Stimulated activated CD4-positive, alpha-beta T cell treated with anti-CD3 and anti-CD28 coated beads, TNF-alpha, amount 100 ng/mL, for 4 hours (primary cell): ENCODE measurements around the gene TMEFF2.

ENCODE experiments used
- DNase-seq, 3 experiments: peaks; one replicate each; pipeline ENCODE4 v3.0.0-alpha.2; 2020; ENCODE audit warnings: low read depth in 3 of 3

Gene TMEFF2

DNA sequence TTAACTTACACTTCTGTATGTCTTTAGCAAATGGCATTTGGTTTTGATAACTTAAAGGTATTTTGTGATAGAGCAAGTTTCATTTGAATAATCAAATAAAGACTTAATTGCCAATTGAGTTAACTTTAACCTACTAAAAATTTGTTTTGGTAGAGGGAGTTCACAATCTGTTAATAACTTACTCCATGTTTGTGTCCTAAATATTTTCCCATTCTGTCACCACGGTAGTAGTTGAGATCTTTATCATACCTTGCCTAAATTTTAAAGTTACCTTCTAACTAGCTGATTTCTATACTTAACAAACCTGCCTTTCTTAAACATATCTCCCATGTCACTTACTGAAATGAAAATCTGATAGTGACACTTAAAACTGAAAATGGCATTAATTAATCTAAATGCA is 127.1 kb downstream of the TMEFF2 start:
- no peak for DNase-seq

DNA sequence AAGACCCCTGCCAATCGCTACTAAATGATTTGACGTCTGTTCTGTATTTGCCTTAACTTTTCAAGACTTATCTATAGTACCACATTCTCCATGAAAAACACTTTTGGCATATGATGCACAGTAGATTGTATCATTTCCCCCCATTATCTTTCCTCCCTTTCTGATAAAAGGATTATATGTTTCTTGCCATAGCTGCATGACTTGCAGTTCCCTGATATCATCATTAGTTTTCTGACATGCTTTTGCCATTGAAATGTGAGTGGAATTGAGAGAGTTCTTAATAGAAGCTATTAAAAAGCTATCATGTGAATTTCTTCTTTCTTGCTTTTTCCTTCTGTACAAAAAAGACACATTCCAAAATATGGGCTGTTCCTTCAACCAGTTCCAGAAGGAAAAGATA is 130.3 kb downstream of the TMEFF2 start:
- no peak for DNase-seq

DNA sequence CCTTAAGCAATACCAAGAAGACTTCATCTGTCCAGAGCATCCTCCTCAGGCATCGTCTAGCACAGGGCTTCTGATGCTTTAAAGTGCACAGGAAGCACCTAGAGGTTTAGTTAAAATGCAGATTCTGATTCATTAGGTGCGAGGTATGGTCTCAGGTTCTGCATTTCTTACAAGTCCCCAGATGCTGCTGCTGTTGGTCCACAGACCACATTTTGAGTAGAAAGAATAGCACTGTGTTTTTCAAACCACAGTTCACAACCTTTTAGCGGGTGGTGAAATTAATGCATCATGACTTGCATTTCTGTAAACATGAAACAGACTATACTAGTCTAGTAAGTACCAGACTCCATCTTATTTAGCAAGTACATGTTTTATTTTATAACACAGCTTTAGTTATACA is 134.6 kb downstream of the TMEFF2 start:
- no peak for DNase-seq

DNA sequence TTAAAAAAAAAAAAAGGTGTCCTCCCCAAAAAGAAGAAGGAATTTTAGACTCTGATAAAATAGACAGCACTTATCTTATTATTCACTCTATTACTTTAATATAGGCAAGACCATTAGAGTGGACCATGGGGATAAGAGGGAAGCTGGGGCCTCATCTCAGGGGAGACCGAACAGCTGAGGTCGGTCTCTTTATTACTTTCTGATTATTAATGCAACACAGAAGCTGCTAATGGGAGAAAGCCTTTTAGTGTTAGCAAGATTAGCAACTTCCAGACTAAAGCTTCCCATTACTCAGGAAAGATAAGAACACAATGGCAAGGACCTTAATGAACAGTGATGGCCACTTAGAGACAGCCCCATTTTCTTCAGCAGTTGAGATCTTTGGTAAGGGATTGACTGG is 135.5 kb downstream of the TMEFF2 start:
- DNase-seq, result no peak

DNA sequence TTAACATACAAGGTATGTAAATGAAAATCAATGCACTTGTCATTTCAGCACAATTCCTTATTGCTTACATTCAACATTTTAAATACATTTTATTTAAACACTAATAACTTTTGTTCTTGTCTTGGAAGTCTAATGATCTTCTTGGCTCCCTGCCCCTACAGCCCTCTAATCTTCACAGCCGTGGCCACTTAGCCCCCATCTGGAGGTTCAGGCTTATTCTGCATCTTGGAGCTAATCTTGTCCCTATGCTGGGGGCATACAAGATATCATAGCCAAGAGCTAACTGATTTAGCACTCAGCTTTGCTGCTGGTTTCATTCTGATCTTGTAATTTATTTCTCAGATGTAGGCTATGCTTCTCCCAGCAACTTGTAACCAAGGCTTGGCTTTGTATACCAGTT is 140.8 kb downstream of the TMEFF2 start:
- DNase-seq, result no peak

DNA sequence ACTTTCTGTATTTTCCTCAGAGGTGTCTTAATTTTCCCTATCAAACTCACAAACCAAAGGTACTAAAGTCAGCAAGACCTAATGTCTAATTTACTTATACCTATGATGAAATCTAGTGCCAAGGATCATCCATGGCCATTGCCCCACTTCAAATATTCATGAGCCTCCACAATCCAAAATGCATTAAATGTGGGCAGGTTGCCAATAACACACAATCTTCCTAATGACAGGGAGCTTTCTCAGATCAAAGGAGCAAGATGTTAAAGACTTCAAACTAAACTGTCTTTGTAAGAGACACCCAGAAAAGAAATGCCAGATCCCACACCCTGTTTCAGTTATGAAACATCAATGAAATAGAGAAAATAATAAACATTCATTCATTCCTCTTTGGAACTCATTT is 143.2 kb downstream of the TMEFF2 start:
- DNase-seq, result no peak

DNA sequence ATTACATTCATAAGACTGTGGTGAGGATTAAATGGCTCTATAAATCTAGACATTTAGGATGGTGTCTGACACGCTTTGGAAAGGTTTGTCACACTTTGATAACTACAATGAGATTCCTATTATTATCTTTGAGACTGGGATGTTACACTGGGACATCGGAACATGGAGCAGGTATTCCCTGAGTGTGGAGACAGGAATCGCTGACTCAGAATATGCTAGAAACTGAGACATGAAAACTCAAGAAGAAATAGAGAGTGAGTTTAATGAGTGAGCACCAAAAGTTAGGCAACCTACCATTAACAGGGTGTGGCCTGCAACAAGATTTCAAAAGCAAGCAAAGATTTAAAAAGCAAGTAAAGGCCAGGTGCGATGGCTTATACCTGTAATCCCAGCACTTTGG is 145.4 kb downstream of the TMEFF2 start:
- DNase-seq, result no peak

DNA sequence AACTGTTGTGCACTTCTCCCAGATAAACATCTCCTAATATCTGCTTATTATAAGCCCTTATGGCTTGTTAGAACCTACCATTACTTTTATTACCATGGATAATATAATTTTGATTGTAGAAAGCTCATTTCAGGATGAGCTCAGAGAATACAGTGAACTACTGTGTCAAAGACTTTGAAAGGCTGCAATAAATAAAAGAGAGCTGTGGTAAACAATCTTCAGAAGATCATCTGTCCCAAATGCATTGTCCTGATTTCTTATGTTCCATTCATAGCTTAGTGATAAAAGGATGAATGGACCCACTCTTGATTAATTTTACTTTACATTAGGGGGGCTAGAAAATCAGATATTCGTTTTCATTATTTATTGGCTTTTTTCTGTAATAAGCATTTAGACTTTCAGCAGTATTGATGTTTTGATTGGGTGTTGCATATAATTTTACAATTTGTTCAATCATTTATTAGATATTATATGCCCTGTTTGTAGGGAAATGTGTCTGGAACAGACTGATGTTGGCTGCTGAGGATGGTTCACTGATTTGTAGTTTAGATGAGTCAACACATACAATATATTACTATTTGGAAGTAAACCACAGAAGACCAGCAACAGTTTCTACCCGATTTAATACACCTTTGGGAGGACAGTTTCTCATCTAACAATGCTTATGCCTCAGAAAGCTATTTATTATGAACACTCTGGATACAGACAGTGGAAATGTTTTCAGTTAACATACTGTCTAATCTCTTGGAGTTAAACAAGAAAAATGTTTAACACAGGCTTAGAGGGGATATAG is 147.2 kb downstream of the TMEFF2 start:
- no peak for DNase-seq

DNA sequence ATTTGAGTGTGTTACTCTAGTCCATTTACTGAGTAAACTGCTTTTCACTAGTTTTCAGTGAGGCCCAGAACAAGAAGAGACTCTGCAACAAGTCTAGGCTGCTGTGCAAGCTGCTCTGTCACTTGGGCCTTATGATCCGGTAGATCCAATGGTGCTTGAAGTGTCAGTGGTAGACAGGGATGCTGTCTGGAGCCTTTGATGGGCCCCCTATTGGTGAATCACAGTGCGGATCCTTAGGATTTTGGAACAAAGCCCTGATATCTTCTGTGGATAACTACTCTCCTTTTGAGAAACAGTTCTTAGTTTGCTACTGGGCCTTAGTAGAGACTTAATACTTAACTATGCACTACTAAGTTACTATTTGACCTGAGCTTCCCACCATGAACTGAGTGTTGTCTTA is 150.2 kb downstream of the TMEFF2 start:
- no peak for DNase-seq

DNA sequence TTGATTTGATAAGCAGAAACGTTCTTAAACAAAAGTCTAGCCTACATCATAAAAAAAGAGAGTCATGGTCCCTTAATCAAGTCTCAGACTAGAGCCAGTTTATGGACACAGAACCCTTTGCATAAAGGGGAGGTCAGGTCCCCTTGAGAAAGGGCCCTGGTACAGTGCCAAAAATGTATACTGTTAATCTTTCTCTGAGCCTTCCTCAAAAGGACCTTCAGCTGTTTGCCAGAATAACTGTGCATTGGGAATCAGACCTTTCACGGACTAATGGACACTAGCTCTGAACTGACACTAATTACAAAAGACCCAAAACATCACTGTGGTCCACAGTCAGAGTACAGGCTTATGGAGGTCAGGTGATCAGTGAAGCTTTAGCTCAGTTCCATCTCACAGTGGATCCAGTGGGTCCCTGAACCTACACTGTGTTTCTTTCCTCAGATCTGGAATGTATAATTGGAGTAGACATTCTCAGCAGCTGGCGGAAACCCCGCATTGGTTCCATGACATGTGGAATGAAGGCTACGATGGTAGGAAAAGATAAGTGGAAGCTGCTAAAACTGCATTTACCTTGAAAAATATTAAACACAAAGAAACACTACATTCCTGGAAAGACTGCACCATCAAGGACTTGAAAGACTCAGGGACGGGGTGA is 151.4 kb downstream of the TMEFF2 start:
- DNase-seq, result no peak

DNA sequence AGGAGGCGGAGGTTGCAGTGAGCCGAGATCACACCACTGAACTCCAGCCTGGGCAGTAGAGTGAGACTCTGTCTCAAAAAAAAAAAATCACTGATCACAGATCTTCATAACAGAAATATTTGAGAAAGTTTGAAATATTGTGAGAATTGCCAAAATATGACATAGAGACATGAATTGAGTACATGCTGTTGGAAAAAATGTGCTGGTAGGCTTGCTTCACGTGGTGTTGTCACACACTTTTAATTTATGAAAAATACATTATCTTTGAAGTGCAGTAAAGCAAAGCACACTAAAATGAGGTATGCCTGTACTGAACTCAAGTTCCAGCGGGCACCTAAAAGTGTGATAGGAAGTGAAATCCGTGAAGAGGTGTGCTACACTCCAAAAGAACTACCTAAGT is 152.6 kb downstream of the TMEFF2 start:
- no peak for DNase-seq

DNA sequence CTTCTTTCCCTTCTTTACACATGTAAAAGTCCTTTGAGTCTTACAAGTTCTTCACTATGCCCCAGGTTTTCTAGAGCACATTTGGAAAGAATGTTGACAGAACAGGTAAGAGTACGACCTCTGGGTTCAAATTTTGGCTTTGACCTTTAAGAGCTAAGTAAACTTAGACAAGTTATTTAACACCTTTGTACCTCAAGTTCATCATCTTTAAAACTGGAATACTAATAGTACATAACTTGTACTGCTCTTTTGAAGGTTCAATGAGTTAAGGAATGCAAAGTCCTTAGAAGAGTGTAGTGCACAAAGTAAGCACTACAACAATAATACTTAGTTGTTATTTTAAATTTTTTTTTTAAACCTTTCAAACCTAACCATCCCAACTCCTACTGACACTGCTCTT is 156.6 kb downstream of the TMEFF2 start:
- no peak for DNase-seq

DNA sequence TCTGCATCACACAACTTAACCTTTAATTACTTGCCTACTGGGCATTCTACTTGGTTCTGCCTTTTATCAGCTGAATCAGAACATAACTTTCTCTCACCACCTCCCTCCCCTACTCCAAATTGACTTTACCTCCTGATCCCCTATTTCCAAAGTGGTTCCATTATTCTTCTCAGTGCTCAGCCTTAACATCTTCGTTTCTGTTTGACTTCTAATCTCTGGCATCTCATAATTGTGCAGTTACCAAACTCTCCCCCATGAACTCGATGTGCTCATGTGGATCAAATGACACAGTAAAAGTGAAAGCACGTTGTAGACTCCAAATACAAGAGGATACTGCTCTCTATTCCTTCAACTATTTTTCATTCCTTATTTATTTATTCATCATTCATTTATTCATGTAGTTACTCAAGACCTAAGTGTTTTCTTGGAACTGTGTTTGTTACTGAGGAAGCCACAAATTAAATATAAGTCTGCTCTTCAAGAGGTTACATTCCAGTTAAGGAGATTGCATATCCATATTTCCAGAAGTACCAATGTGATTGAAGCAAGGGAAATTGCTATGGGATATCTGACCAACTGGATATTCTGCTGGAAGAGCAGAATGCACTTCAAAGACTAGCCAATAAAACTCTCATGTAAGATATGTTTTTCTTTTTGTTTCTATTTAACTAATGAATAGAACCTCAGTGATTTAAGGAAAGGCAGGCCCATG is 158.8 kb downstream of the TMEFF2 start:
- DNase-seq, result no peak

DNA sequence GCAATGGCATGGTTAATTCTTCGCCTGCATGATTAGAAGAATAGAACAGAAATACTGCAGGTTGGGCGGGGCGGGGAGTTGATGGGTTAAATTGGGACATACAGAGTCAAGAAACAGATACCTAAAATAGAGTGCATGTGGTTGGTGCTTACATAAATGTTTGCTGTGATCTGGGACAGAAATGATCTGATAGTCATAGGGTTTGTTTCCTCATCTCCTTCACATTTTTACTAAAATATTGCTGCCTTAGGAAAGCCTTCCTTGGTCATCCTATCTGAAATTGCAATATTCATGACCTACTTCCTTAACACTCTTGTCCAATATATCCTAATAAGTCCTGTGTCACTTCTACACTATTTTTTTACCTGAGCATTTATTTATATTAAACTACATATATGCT is 163.9 kb downstream of the TMEFF2 start:
- no peak for DNase-seq

DNA sequence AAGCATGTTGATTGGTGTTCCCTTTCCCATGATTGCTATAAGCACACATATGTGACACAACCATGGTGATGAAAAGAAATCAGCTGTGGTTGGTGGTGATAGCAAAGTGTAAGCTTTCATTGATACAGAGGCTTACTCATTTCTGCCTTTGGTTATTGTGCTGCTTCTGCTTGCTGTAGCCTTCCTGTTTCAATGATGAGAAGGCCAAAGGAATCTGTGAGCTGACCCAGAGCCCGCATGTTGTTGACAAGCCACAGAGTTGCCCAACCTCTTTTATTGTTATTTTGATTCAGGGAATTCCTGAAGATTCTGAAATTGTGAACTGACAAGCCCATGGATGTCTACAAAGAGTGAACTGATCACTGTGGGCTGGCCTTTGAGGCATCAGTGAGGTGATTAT is 164.4 kb downstream of the TMEFF2 start:
- no peak for DNase-seq

DNA sequence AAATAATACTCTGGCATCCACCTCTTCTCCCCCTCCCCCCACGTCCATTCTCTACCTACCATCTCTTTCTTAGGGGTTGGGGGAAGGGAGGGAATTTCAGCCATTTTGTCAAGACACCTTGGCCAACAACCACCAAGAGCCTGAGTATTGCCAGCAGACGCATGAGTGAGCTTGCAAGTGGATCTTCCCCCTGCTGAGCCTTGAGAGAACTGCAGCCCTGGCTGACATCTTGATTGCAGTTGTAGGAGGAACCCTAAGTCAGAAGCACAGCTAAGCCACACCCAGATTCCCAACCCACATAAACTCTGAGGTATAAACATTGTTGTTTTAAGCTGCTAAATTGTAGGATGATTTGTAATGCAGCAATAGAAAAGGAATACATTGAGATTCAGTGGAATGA is 165.6 kb downstream of the TMEFF2 start:
- DNase-seq, result no peak

DNA sequence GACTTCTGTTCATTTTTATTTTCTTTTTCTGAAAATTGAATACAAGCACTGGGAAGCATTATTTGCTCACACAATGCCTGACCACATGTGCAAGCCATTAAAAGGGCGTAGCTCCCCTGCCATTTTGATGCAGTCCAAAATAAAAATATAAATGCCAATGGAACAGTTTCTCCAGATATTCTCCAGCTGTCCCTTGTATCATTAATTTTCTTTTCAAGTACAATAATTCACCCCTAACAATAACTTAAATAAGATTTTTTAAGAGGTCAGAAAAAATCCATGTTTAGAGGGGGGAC is 168.0 kb downstream of the TMEFF2 start:
- DNase-seq, result no peak

DNA sequence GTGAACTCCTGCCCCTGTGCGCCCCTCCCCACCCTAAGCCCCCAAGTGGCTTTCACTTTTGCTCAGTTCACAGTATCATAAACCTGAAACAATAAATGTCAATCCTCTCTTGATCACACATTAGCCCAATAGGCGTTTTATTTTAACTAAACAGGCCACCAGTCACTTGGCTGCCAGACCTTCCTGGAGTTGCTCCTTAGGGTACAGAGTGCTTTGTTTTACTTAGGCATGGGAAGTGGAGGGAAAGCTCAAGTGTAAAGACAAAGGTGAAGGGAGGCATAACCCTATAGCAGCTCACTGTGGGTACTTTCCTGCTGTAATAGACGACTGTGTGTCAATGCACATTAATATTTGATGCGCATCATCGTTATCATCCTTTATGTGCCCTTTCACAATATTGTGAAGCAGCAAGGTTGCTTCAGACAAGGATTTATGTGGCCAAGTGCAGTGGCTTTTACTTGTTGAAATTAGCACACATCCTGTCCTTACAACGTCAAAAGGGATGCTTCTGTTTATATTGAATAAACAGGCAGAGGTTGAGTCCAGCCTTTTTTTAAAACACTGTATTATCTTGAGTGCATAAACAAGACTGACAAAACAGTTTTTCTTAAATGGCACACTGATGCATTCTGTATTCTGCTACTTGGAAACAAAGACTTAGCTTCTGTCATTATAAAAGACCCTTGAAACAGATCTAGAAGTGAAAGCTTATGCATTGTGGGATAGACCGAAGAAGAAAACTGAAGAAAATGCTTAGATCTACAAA is 168.5 kb downstream of the TMEFF2 start:
- DNase-seq, result no peak

DNA sequence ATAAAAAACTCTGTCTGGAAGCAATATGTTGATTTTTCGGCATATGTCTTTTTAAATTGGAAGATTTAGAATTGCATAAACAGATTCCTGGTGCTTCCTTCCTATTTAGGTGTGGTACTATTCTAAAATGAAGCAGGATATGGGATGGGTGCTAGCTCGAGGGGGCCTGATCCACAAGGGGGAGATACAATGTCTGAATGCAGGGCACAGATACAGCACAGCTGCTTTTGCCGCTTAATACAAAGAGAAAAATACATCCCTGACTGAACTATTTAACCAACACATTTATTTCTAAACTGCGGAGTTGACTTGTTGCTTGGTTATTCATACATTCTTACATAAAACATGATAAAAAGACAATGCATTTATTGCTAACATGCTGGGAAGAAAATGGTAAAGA is 169.1 kb downstream of the TMEFF2 start:
- DNase-seq, result no peak

DNA sequence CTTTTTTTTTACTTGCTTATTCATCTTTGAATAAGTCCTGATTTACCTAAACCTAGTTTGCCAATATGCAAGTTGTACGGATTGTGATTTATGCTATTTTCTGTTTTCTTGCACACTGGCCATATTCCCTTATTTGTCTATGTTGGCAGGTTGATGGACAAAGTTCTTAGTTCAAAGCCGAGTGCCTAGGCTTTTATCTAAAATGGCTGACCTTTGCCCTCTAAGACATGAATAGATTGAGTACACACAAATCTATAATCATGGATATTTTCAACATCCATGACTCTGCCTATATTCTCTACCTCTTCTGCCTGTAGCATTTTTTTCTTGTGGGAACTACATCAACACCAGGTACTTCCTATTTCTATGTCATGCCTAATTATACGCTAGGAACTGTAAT is 171.7 kb downstream of the TMEFF2 start:
- DNase-seq, result no peak

DNA sequence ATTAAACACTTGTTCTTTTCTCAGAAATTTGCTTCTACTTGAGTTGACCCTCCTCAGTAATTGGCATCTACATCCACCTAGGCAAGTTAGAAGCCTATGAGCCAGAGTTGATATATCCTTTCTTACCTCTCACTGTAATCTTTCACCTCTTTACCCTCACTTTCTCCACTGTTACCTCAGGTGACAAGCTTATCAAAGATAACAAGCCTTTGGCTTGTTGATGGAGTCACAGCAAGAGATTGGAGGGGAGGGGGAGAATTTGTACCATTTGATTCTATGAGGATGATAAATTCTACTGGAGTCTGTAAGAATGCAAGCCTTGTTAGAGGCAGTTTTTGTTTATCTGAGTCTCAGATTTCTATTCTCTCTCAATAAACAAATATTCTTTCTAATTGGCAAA is 176.9 kb downstream of the TMEFF2 start:
- DNase-seq, result no peak

DNA sequence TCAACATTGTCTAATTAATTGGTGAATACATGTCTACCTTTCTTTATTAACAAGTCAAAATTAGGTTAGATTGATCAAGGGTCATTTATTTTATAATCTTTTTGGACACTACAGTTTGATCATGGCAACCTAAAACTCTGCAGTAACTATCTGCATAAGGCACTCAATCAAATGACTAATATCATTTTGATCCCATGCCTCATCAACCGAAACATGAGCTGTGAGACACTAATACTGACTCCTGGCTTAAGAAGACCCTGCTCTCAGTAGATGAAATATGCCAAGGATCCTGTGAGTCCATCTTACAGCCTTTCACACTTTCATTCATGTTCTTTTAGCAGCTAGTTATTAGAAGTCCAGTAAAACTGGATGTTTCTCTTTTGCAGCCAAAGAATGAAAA is 178.5 kb downstream of the TMEFF2 start:
- DNase-seq, result no peak

DNA sequence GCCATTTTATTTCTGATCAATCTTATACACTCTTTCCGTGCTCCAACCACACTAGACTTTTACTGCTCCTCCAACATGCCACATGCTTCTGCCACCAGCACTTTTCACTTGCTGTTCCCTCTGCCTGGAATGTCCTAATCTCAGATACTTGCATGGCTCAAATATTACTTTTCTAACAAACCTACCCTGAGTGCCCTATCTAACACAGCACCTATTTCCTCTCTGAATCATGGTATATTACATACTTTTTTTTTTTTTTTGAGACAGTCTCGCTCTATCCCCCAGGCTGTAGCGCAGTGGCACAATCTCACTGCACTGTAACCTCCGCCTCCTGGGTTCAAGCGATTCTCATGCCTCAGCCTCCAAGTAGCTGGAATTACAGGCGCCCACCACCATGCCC is 181.5 kb downstream of the TMEFF2 start:
- no peak for DNase-seq
